CD4-positive, alpha-beta T cell (primary cell): ENCODE data around the gene SH3YL1. TPM values are rescaled to one million over a fixed set of nuclear protein-coding genes. Genes with fewer than 3 reads are reported as not detected.

Experiments
- ATAC-seq: fragments of 200-7000 bp; cut with Tn5 transposase; one replicate; pipeline ENCODE4 v1.10.0; 2022; ENCODE audit warnings: mild to moderate bottlenecking; ENCODE audit not compliant: poor library complexity
- CTCF ChIA-PET: fragments of 350-600 bp; sonication (Branson Sonifier 250); formaldehyde crosslinking; loops from one replicate; lab custom pipeline; 2021; ENCODE audit warnings: antibody characterized with exemption, inconsistent platforms; lab: Charles Lee
- POLR2A ChIA-PET: fragments of 350-600 bp; sonication (Branson Sonifier 250); formaldehyde crosslinking; loops from one replicate; lab custom pipeline; 2021; ENCODE audit warnings: antibody characterized with exemption, inconsistent platforms; lab: Charles Lee
- DNase-seq, 14 experiments: peaks; one replicate each; pipeline ENCODE4 v3.0.0-alpha.2; 2013 to 2020; ENCODE audit warnings: mixed read lengths in 2 of 14
- H3K27ac ChIP-seq, 2 donors: one replicate each; pipeline versions ENCODE4 v1.5.1 to v1.7.0; 2013; ENCODE audit warnings: low read length in 2 of 2, low read depth in 1 of 2, mild to moderate bottlenecking in 1 of 2
- H3K27me3 ChIP-seq, 2 experiments: 1 replicate in 1 of 2; 2 replicates in 1 of 2; pipeline versions ENCODE4 v1.6.1 to v1.7.0; 2013; ENCODE audit warnings: low read length in 2 of 2, control low read depth in 1 of 2, mild to moderate bottlenecking in 1 of 2, moderate library complexity in 1 of 2; ENCODE audit not compliant: insufficient read depth in 2 of 2, control insufficient read depth in 1 of 2
- H3K36me3 ChIP-seq: one replicate; pipeline ENCODE4 v1.6.1; 2013; ENCODE audit warnings: low read length, control low read depth; ENCODE audit not compliant: insufficient read depth
- H3K4me1 ChIP-seq: one replicate; pipeline ENCODE4 v1.6.1; 2013; ENCODE audit warnings: low read length, control low read depth; ENCODE audit not compliant: insufficient read depth
- H3K4me3 ChIP-seq: one replicate; pipeline ENCODE4 v1.5.1; 2013; ENCODE audit warnings: mild to moderate bottlenecking, low read length, moderate library complexity
- H3K9me3 ChIP-seq, 2 experiments: 1 replicate in 1 of 2; 2 replicates in 1 of 2; pipeline versions ENCODE4 v1.6.1 to v1.7.0; 2013; ENCODE audit warnings: low read length in 2 of 2, mild to moderate bottlenecking in 2 of 2, control low read depth in 1 of 2, moderate library complexity in 1 of 2; ENCODE audit not compliant: control insufficient read depth in 1 of 2, insufficient read depth in 1 of 2
- H3K27ac Mint-ChIP-seq: one replicate; pipeline ENCODE4 v1.8.0; 2020; ENCODE audit warnings: mixed read lengths
- H3K27me3 Mint-ChIP-seq: one replicate; pipeline ENCODE4 v1.8.0; 2021; ENCODE audit warnings: mixed read lengths
- H3K36me3 Mint-ChIP-seq: one replicate; pipeline ENCODE4 v1.8.0; 2021; ENCODE audit warnings: low read depth, mixed read lengths
- H3K4me1 Mint-ChIP-seq: one replicate; pipeline ENCODE4 v1.8.0; 2021; ENCODE audit warnings: low read depth, mixed read lengths
- H3K4me3 Mint-ChIP-seq: one replicate; pipeline ENCODE4 v1.8.0; 2020; ENCODE audit warnings: mild to moderate bottlenecking, mixed read lengths
- H3K9me3 Mint-ChIP-seq: one replicate; pipeline ENCODE4 v1.8.0; 2020; ENCODE audit warnings: mixed read lengths
- CTCF ChIP-seq: fragments of 200-600 bp; IDR thresholded peaks from one replicate; pipeline ENCODE4 v1.8.0; 2022; ENCODE audit warnings: antibody characterized with exemption, mild to moderate bottlenecking
- intact Hi-C, 2 experiments: fragments of 100-400 bp; cut with DNase I in 1 of 2; cut with micrococcal nuclease in 1 of 2; formaldehyde crosslinking; loops; one replicate each; pipeline versions ENCODE4 v1.15.1 to v1.9.0; 2023 to 2025; cut with DNase I, micrococcal nuclease
- total RNA-seq, 174 experiments: library from RNA in 2 of 174; stranded (reverse) in 2 of 174; gene quantifications; one replicate each; pipeline ENCODE4 v1.2.3 and lab custom pipeline; 2021 to 2026

Gene SH3YL1
- total RNA-seq, 2 experiments from 2014 or later, result 59.7 to 61.9 TPM

GRCh38 chr2:236993-237539 is 26.8 kb downstream of the SH3YL1 start:
- Histone ChIP-seq H3K36me3 (peaks cover 5% of the 10 kb centered on the region), H3K4me1 (no peaks in the 10 kb centered on the region), H3K27ac (no peak overlapping the region), H3K27me3 (no peaks in the 10 kb centered on the region), H3K9me3 (no peaks in the 10 kb centered on the region), H3K4me3 (no peak overlapping the region)
- Mint-ChIP-seq H3K4me1 (no peaks in the 10 kb centered on the region), H3K27ac (no peak overlapping the region), H3K27me3 (no peaks in the 10 kb centered on the region), H3K36me3 (peaks cover 64% of the 10 kb centered on the region), H3K9me3 (peaks cover 3% of the 10 kb centered on the region), H3K4me3 (no peak overlapping the region)
- ATAC-seq (no peak), DNase-seq (no peak)
- intact Hi-C loops, result no loop called here
- TF ChIP-seq CTCF, result no peak
- POLR2A ChIA-PET, result interaction anchor here (1.1 kb wide), 1 partner anchor 10 kb away, joined by 4 read pairs; no protein-coding TSS in a partner anchor
- CTCF ChIA-PET, result interaction anchor here (1.7 kb wide), 1 partner anchor 10 kb away, joined by 5 read pairs; no protein-coding TSS in a partner anchor

- intact Hi-C loops, result no loop called here
- Mint-ChIP-seq H3K4me1 (no peaks in the 10 kb centered on the region), H3K36me3 (peaks cover 59% of the 10 kb centered on the region), H3K27me3 (no peaks in the 10 kb centered on the region), H3K4me3 (no peak overlapping the region), H3K27ac (no peak overlapping the region), H3K9me3 (no peaks in the 10 kb centered on the region)
- TF ChIP-seq CTCF, result no peak
- H3K4me1 ChIP-seq, result no peaks in the 10 kb centered on the region
- H3K27me3 ChIP-seq, result no peaks in the 10 kb centered on the region
- H3K27ac ChIP-seq, result no peak overlapping the region
- no peak for ATAC-seq
- no peaks in the 10 kb centered on the region for H3K9me3 ChIP-seq
- H3K36me3 ChIP-seq, result no peaks in the 10 kb centered on the region
- DNase-seq, result no peak
- POLR2A ChIA-PET, result no interaction called here
- CTCF ChIA-PET, result no interaction called here
- no peak overlapping the region for H3K4me3 ChIP-seq
These were observed 29.4 kb downstream of the SH3YL1 start for GRCh38 chr2:234421-234820.

- Mint-ChIP-seq H3K27me3 (no peaks in the 10 kb centered on the region), H3K36me3 (peaks cover 58% of the 10 kb centered on the region), H3K9me3 (no peaks in the 10 kb centered on the region), H3K27ac (no peak overlapping the region), H3K4me1 (no peaks in the 10 kb centered on the region), H3K4me3 (no peak overlapping the region)
- Histone ChIP-seq H3K9me3 (no peaks in the 10 kb centered on the region), H3K27ac (no peak overlapping the region), H3K4me3 (no peak overlapping the region), H3K4me1 (no peaks in the 10 kb centered on the region), H3K27me3 (no peaks in the 10 kb centered on the region), H3K36me3 (peaks cover 4% of the 10 kb centered on the region)
- intact Hi-C loops, result no loop called here
- no peak for TF ChIP-seq CTCF
- CTCF ChIA-PET, result no interaction called here
- POLR2A ChIA-PET, result no interaction called here
- DNase-seq, result no peak
- no peak for ATAC-seq
These were observed 30.8 kb downstream of the SH3YL1 start for GRCh38 chr2:233030-233429.
